NCI-H1694 (cell line): ENCODE results near the gene GIPR.
"Not testable (repeated sequence)": the region's sequence is repeated elsewhere in the genome, so short reads cannot be mapped to it uniquely, and the experiment has no call there.

Source experiments
- DNase-seq: peaks from one replicate; lab custom pipeline; 2025; lab: John Stamatoyannopoulos, UW

The GIPR gene

GRCh38 chr19:45667620-45668341 lies at the start of gene GIPR:
TSS of gene GIPR (plus strand) at chr19:45668221. CDS start at chr19:45669521, 1,300 bp downstream.
- DNase-seq, result peak; percentile 44

GRCh38 chr19:45621389-45621788 lies 46.6 kb upstream of the GIPR start:
- no peak for DNase-seq

- no peak for DNase-seq
These were observed 46.0 kb upstream of the GIPR start for GRCh38 chr19:45621976-45622503.

- DNase-seq, result no peak
These were observed 44.0 kb upstream of the GIPR start for GRCh38 chr19:45623984-45624383.

- not testable (repeated sequence) for DNase-seq
These were observed 39.8 kb upstream of the GIPR start for GRCh38 chr19:45628219-45628618.

- no peak for DNase-seq
These were observed 38.3 kb upstream of the GIPR start for GRCh38 chr19:45629704-45630103.

- no peak for DNase-seq
These were observed 37.6 kb upstream of the GIPR start for GRCh38 chr19:45630463-45630862.

GRCh38 chr19:45632468-45633196 lies 35.4 kb upstream of the GIPR start:
- DNase-seq, result peak; percentile 90

GRCh38 chr19:45636275-45636674 lies 31.7 kb upstream of the GIPR start:
- DNase-seq, result no peak

GRCh38 chr19:45636902-45637301 lies 31.1 kb upstream of the GIPR start:
- no peak for DNase-seq

- no peak for DNase-seq
These were observed 29.9 kb upstream of the GIPR start for GRCh38 chr19:45637890-45638667.

GRCh38 chr19:45638930-45639729 lies 28.9 kb upstream of the GIPR start, which contains the start of gene EML2:
TSS of gene EML2 (minus strand) at chr19:45639397. CDS start at chr19:45639376, 21 bp downstream.
- peak; percentile 37 for DNase-seq

GRCh38 chr19:45640849-45641273 lies 27.2 kb upstream of the GIPR start:
- DNase-seq, result no peak

- no peak for DNase-seq
These were observed 26.5 kb upstream of the GIPR start for GRCh38 chr19:45641274-45642105.

- DNase-seq, result peak; percentile 77
These were observed 24.7 kb upstream of the GIPR start for GRCh38 chr19:45643024-45643926.

- DNase-seq, result no peak
These were observed 23.9 kb upstream of the GIPR start for GRCh38 chr19:45643927-45644771.

GRCh38 chr19:45645068-45645630 lies 22.9 kb upstream of the GIPR start:
- DNase-seq, result no peak
